Epithelial cell of proximal tubule (primary cell): ENCODE results near the gene HIVEP3. TPM values are rescaled to one million over a fixed set of nuclear protein-coding genes. Genes with fewer than 3 reads are reported as not detected.

Source experiments
- DNase-seq: peaks from one replicate; pipeline ENCODE4 v3.0.0-alpha.2; 2011; ENCODE audit warnings: low read depth
- H3K4me3 ChIP-seq: 2 replicates; pipeline ENCODE4 v1.5.1; 2011; ENCODE audit warnings: low read depth, mild to moderate bottlenecking, low read length
- CTCF ChIP-seq: conservative IDR thresholded peaks from 2 replicates; pipeline ENCODE4 v1.5.1; 2012; ENCODE audit warnings: low read depth, mild to moderate bottlenecking, low read length
- total RNA-seq: library from RNA; depleted of rRNA; stranded (reverse); fragments of >200 nt; gene quantifications from 2 replicates; pipeline ENCODE4 v1.2.3, GENCODE V29; 2015

HIVEP3 gene
- total RNA-seq, 1 donor from 2014 or later: 3.9 TPM

GRCh38 chr1:41752514-41753170 lies 166.1 kb downstream of the HIVEP3 start:
- H3K4me3 ChIP-seq: no peak overlapping the region
- no peak for DNase-seq
- TF ChIP-seq CTCF: no peak

- peak; percentile 75 for DNase-seq
- H3K4me3 ChIP-seq: no peak overlapping the region
- no peak for TF ChIP-seq CTCF
These were observed 166.8 kb downstream of the HIVEP3 start for GRCh38 chr1:41751804-41752513.

- DNase-seq: no peak
- no peak for TF ChIP-seq CTCF
- H3K4me3 ChIP-seq: no peak overlapping the region
These were observed 168.6 kb downstream of the HIVEP3 start for GRCh38 chr1:41749991-41750745.

- TF ChIP-seq CTCF: no peak
These were observed 173.7 kb downstream of the HIVEP3 start for GRCh38 chr1:41745022-41745421.

GRCh38 chr1:41743366-41743765 lies 175.4 kb downstream of the HIVEP3 start:
- no peak for TF ChIP-seq CTCF
- H3K4me3 ChIP-seq: no peak overlapping the region
- no peak for DNase-seq

More at GRCh38 chr1:41745022-41745421, 173.7 kb downstream of the HIVEP3 start:
- DNase-seq: no peak
- no peak overlapping the region for H3K4me3 ChIP-seq

GRCh38 chr1:41742219-41742618 lies 176.5 kb downstream of the HIVEP3 start:
- no peak overlapping the region for H3K4me3 ChIP-seq
- TF ChIP-seq CTCF: no peak
- no peak for DNase-seq
